ENCODE data around the gene C1orf53. TPM values are rescaled to one million over a fixed set of nuclear protein-coding genes. Genes with fewer than 3 reads are reported as not detected.

Gene C1orf53
- polyA plus RNA-seq, 3 donors = 1.5 to 8.3 (median 5.6) TPM

GRCh38 chr1:197902131-197902453 lies 338 bp upstream of the C1orf53 start:
- peaks cover 0 to 8% of the 10 kb centered on the region in 2 donors for H3K36me3 Mint-ChIP-seq
- peaks cover 0 to 10% (median 6%) of the 10 kb centered on the region in 7 donors for H3K9me3 Mint-ChIP-seq
- intact Hi-C loops (cut with micrococcal nuclease) = no loop called here
- peaks cover 19% of the 10 kb centered on the region for H3K4me1 Mint-ChIP-seq
- Histone ChIP-seq H3K4me3 (replicated peaks in 1 of 3; ENCODE audit: low read depth in 2 of 3, low read length in 3 of 3) (peak overlapping the region; percentile 65 to 97 (median 75)), H3K9me3 (replicated peaks in 1 of 2; ENCODE audit: control insufficient read depth in 1 of 2, insufficient read depth in 1 of 2, low read length in 2 of 2) (peaks cover 0 to 9% of the 10 kb centered on the region in 2 donors), H3K4me1 (ENCODE audit: control insufficient read depth in 1 of 2, insufficient read depth in 2 of 2, low read length in 2 of 2) (peaks cover 11 to 15% of the 10 kb centered on the region in 2 donors), H4K20me1 (ENCODE audit: insufficient read depth, low read length) (no peaks in the 10 kb centered on the region), H2AFZ (ENCODE audit: insufficient read depth, low read depth, low read length, poor library complexity, severe bottlenecking) (peak overlapping the region; percentile 89), H3K27me3 (ENCODE audit: control insufficient read depth in 2 of 2, insufficient read depth in 2 of 2, low read length in 2 of 2) (peaks cover 42 to 52% of the 10 kb centered on the region in 2 donors), H3K79me2 (ENCODE audit: insufficient read depth, low read length) (no peaks in the 10 kb centered on the region), H3K27ac (ENCODE audit: low read depth in 1 of 2, low read length in 2 of 2) (peak overlapping the region; percentile 55 to 72), H3K4me2 (replicated peaks; ENCODE audit: extremely low read depth, low read length, poor library complexity, severe bottlenecking) (peak overlapping the region; percentile 79), H3K36me3 (replicated peaks in 1 of 2; ENCODE audit: control insufficient read depth in 1 of 2, insufficient read depth in 2 of 2, low read length in 2 of 2) (no peaks in the 10 kb centered on the region), H3K9ac (ENCODE audit: insufficient read depth, low read length, poor library complexity, severe bottlenecking) (peak overlapping the region; percentile 75)
- 27% methylated on average over 3 of the region's 6 CpGs for WGBS (ENCODE audit: insufficient coverage)
- H3K4me3 Mint-ChIP-seq = peak overlapping the region; percentile 86 to 99
- DNase-seq = no peak
- peaks cover 47 to 58% (median 56%) of the 10 kb centered on the region in 3 donors for H3K27me3 Mint-ChIP-seq (ENCODE audit: low read depth in 3 of 3)
- TF ChIP-seq CTCF (IDR thresholded peaks at IDR 0.05) = no peak
- H3K27ac Mint-ChIP-seq = peak overlapping the region in 5 of 7 donors; percentile 33 to 74 (median 43)

- H3K27me3 ChIP-seq (ENCODE audit: control insufficient read depth in 2 of 2, insufficient read depth in 2 of 2, low read length in 2 of 2) = peaks cover 53 to 60% of the 10 kb centered on the region in 2 donors
These were observed 725 bp downstream of the C1orf53 start for GRCh38 chr1:197903196-197903514.

More at GRCh38 chr1:197903196-197903514, 725 bp downstream of the C1orf53 start:
- no peak overlapping the region for H3K27ac ChIP-seq (ENCODE audit: low read depth in 1 of 2, low read length in 2 of 2)
- peaks cover 11 to 15% of the 10 kb centered on the region in 2 donors for H3K4me1 ChIP-seq (ENCODE audit: control insufficient read depth in 1 of 2, insufficient read depth in 2 of 2, low read length in 2 of 2)
- WGBS (ENCODE audit: insufficient coverage) = 10% methylated on average over 2 of the region's 3 CpGs
- H3K9me3 Mint-ChIP-seq = peaks cover 0 to 10% (median 6%) of the 10 kb centered on the region in 7 donors
- peak overlapping the region in 6 of 7 donors; percentile 17 to 75 (median 50) for H3K27ac Mint-ChIP-seq
- DNase-seq = no peak
- intact Hi-C loops (cut with micrococcal nuclease) = no loop called here
- peak overlapping the region; percentile 86 to 99 for H3K4me3 Mint-ChIP-seq
- H3K27me3 Mint-ChIP-seq (ENCODE audit: low read depth in 3 of 3) = peaks cover 52 to 60% (median 59%) of the 10 kb centered on the region in 3 donors
- peaks cover 19% of the 10 kb centered on the region for H3K4me1 Mint-ChIP-seq
- no peaks in the 10 kb centered on the region for H3K36me3 ChIP-seq (replicated peaks in 1 of 2; ENCODE audit: control insufficient read depth in 1 of 2, insufficient read depth in 2 of 2, low read length in 2 of 2)
- no peak for TF ChIP-seq CTCF (IDR thresholded peaks at IDR 0.05)
- peak overlapping the region; percentile 75 for H3K9ac ChIP-seq (ENCODE audit: insufficient read depth, low read length, poor library complexity, severe bottlenecking)
- H3K4me3 ChIP-seq (replicated peaks in 1 of 3; ENCODE audit: low read depth in 2 of 3, low read length in 3 of 3) = peak overlapping the region; percentile 65 to 97 (median 75)
- peak overlapping the region; percentile 89 for H2AFZ ChIP-seq (ENCODE audit: insufficient read depth, low read depth, low read length, poor library complexity, severe bottlenecking)
- peaks cover 0 to 8% of the 10 kb centered on the region in 2 donors for H3K36me3 Mint-ChIP-seq
- peaks cover 0 to 16% of the 10 kb centered on the region in 2 donors for H3K9me3 ChIP-seq (replicated peaks in 1 of 2; ENCODE audit: control insufficient read depth in 1 of 2, insufficient read depth in 1 of 2, low read length in 2 of 2)
- no peaks in the 10 kb centered on the region for H4K20me1 ChIP-seq (ENCODE audit: insufficient read depth, low read length)
- no peaks in the 10 kb centered on the region for H3K79me2 ChIP-seq (ENCODE audit: insufficient read depth, low read length)
- H3K4me2 ChIP-seq (replicated peaks; ENCODE audit: extremely low read depth, low read length, poor library complexity, severe bottlenecking) = peak overlapping the region; percentile 79

All from CD14-positive monocyte (primary cell).